SKM-1 (cell line): Measurements from ENCODE around the gene KRT84.
"Not testable (repeated sequence)": the region's sequence is repeated elsewhere in the genome, so short reads cannot be mapped to it uniquely, and the experiment has no call there.

Experiments
- DNase-seq: peaks from one replicate; lab custom pipeline; 2025; ENCODE audit not compliant: unreplicated experiment; lab: John Stamatoyannopoulos, UW

KRT84 gene

DNA sequence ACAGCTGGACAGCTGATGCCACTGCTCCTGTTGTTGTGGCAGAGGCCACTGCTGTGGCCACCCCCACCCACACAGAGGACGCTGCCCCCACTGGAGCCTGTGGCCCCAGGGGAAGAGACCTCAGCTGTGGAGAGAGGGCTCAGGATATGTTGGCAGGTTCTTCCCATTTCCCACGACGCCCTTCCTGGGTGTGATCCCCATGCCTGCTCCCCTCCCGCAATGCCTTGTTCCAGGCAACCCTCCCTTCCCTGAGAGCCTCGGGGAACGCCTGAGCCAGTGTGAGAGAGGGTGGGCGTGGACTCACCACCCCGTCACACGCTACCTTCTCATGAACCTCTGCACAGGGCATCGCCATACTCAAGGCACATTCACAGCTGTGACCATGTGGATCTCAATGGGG is 26.4 kb upstream of the KRT84 start:
- DNase-seq = no peak

GRCh38 chr12:52410589-52411248 is 25.3 kb upstream of the KRT84 start:
- DNase-seq = not testable (repeated sequence)

GRCh38 chr12:52407918-52408317 is 22.5 kb upstream of the KRT84 start:
- no peak for DNase-seq

- DNase-seq = no peak
Measured at GRCh38 chr12:52405922-52406385, 20.5 kb upstream of the KRT84 start, which contains the start of gene KRT82. TSS of gene KRT82 (minus strand) at chr12:52406335. CDS start at chr12:52406277, 58 bp downstream.

DNA sequence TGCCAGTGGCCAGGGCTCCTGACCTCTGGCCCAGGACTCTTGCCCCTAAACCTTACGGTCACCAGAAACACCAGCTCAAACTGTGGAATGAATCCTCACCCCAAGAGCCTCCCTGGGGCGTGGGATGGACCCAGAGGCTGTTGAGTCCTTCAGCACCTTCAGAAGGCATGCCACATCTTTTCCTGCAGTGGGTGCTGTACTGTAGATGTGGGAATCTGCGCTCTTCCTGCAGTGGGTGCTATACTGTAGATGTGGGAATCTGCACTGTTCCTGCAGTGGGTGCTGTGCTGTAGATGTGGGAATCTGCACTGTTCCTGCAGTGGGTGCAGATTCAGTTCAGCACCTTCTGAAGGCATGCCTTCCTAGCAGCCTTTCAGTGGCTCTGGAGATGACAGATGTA is 19.5 kb upstream of the KRT84 start:
- DNase-seq = no peak

DNA sequence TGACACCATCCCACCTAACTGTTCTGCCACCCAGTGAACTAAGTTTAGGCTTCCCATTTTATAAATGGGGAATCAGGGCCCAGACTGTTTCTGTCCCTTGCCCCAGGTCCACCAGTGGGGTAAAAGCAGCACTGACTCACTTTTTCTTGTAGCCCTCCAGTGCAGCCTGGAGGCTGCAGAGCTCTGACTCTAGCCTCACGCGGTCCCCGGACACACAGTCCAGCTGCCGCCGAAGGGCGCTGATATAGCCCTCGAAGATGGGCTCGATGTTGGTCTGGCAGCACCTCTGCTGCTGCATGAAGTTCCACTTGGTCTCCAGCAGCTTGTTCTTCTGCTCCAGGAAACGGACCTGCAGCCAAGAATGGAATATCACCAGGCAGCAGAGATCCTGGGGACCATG is 18.1 kb upstream of the KRT84 start:
- DNase-seq = no peak

DNA sequence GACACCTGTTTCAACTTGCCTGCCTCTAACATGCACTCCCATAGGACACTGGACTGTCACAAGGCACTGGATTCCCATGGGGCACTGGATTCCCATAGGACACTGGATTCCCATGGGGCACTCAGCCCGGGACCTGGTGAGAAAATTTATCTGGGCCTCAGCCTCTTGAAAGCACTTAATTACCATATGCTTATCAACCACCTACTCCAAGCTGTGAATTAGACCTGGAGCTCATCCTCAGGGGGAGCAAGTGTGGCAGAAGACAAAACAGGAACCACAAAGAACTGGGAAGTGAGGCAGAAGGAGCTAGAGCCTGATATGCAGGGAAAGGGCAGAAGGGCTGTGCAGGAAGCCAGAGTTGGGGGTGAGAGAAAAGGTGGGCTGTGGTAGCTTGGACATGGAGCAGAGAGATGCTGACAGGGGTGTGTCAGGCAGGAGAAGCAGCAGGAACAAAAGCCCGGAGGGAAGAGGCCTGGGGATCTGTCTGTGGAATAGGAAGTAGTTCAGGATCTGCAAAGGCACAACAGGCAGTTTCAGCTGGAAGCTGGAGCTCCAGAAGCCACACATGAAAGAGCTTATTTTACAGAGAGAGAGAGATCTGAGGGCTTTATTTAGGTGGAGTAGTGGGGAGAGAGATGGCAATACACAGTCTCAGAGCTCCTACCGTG is 17.6 kb upstream of the KRT84 start:
- no peak for DNase-seq

GRCh38 chr12:52402377-52402776 is 16.9 kb upstream of the KRT84 start:
- no peak for DNase-seq

DNA sequence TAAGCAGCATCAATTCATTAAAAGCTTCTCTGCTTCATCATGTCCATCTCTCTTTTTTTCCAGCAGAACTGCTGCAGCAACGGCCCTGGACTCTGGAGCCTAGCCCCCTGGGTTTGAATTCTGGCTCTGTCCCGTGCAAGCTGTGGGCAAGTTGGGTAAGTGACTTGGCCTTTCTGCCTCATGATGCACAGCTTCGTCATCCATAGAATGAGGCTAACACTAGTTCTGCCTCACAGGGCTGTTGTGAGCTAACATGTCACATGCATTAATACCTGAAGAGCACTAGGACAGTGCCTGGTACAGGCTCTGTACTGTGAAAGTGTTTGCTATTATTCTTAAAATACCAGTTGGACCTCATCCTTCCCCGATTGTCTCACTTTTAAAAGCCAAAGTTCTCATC is 16.5 kb upstream of the KRT84 start:
- DNase-seq = no peak

DNA sequence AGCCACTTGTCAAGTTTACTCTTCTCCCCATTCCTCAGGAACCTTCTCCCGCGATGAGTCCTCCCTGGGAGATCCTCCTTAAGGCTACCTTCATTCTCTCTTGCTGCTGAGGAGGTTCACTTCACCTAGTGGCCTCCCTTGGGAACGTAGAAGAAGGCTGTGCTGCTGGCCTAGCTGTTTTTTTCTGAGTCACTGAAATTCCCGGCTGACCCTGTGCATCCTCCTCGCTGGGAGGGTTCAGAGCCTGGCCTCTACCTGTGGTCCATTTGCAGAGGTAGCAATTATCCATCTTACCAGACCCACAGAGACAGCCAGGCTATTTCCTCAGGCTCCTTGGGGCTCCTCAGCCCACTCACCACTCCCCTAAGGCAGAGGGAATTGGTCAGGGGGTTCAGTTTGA is 16.1 kb upstream of the KRT84 start:
- DNase-seq = no peak

- no peak for DNase-seq
Measured at GRCh38 chr12:52400906-52401305, 15.5 kb upstream of the KRT84 start.

DNA sequence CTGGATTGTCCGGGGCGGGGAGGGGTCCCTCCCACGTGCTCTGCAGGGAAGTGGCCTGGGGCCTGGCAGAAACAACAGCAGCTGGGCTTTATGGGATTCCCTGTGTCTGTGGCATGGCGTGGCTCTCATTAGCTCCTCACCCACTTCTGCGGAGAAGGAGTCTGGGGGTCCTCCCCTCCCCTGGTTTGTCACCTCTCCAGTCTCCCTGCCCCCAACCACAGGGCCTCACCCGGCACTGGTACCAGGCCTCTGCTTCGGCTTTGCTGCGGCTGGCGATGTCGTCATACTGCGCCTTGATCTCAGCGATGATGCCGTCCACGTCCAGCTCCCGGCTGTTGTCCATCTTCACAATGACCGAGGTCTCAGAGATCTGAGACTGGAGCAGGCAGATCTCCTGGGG is 14.3 kb upstream of the KRT84 start:
- no peak for DNase-seq

- DNase-seq = no peak
Measured at GRCh38 chr12:52398176-52398575, 12.7 kb upstream of the KRT84 start.

DNA sequence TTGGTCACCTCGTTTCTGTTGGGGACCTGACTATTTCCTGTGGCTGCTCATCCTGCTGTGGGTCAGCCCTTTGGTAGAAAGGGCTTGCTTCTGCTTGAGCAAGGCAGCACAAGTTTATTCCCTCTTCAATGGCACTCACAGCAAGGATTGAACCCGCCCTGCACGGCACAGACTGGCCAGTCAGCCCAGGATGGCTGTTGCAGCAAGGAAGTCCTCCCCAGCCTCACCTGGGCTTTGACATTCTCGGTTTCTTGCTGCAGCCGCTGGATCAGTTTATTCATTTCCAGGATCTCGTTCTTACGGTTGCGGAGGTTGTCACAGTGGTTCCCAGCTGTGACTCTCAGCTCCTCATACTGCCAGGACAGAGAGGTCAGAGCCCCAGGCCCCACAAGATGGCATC is 11.2 kb upstream of the KRT84 start:
- DNase-seq = no peak

- no peak for DNase-seq
Measured at GRCh38 chr12:52395761-52396434, 10.4 kb upstream of the KRT84 start.

DNA sequence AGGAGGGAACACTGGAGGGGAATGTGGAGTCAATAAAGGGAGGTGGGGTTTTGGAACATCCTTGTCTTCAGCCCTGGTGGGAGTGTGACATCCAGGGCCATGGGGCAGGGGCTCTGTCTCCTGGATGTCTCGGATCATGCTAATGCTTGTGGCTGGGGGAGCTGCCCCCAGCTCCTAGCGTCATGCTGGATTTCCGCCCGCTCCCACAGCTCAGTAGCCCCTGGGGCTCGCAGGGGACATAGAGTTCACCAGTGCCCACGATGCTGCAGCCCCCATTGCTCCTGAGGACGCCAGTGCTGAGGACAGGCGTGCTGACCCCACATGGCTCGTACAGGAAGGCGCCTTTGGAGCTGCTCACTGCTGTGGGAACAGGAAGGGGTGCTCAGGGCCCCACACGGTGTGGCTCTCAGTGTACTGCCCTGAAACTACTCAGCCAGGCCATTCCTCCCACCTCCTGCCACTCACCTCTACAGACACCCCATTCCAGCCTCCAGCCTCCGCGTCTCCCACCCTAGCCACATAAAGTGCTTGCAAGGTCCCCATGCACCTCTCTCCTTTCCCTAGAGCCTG is 9.5 kb upstream of the KRT84 start:
- DNase-seq = no peak

DNA sequence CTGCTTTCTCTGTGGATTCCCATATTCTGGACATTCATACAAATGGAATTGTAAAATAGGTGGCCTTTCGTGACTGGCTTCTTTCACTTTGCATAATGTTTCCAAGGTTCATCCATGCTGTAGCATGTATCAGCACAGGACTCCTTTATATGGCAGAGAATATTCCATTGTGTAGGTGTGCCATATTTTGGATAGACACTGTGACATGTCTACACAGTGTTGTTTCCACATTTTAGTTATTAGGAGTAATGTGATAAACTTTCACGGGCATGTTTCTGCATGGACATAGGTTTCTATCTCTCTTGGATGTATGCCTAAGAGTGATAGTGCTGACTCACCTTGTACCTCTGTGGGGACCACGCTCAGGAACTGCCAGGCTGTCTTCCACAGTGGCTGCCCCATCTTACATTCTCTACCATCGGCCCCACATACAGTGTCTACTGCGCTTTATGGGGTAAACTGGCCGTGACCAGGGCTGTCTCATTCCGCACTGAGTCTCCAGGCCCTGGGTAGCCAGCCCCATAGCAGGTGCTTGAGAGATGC is 7.1 kb upstream of the KRT84 start:
- DNase-seq = no peak

DNA sequence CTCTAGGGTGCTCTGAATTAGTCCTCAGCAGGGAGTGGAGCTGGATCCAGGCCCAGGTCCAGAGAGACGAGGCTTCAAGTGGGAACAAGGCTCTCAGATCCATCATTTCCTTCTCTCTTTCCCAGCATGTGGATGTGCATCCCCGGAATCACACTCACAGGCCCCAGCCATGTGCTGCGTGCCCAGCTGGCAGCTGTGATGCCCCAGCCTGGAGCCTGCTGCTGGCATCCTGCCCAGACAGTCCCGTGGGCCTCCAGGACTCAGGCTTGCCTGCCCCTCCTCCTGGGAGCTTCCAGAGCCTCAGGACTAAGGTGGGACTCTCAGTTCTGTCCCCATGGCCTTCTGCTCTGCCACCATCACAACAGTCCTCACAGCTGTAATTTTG is 6.2 kb upstream of the KRT84 start:
- DNase-seq = no peak

GRCh38 chr12:52390739-52391617 is 5.5 kb upstream of the KRT84 start:
- DNase-seq = no peak

- DNase-seq = no peak
Measured at GRCh38 chr12:52389313-52390207, 4.1 kb upstream of the KRT84 start.
